ENCODE measurements around the gene C10orf88.
"Not testable (repeated sequence)": the region's sequence is repeated elsewhere in the genome, so short reads cannot be mapped to it uniquely, and the experiment has no call there.

C10orf88 gene

DNA sequence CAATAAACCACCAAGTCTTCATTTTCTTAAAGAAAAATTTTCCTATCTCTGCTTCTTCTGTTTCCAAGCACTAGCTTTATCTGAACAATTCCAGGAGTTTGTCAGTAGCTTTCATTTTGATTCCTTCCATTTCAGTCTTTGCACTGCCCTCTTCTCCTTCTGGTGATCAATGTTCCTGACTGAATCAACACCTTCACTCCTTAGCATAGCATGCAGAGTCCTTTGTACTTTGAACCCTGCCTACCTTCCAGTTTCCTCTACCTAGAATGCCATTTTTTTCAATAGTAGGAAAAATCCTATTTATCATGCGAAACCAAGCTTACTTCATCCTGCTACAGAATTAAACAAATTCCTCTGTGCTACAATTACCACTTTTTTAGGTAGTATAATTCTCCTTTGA, 1.9 kb upstream of the C10orf88 start:
- no peak for DNase-seq

DNA sequence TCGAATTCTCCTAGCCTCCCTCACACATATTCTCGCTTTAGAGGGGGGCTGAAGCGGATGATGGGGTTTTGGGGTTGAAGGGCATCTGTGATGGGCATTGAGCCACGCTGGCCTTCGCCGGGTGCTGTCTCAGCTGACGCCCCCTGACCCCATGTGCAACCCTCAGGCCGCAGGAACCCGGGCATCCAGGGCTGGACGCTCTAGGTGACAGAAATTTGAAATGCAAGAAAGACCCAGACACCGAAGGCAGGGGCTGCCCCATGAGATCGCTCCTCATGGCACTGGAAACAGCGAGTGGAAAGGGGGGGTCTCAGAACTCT, 664 bp upstream of the C10orf88 start:
- DNase-seq: no peak

DNA sequence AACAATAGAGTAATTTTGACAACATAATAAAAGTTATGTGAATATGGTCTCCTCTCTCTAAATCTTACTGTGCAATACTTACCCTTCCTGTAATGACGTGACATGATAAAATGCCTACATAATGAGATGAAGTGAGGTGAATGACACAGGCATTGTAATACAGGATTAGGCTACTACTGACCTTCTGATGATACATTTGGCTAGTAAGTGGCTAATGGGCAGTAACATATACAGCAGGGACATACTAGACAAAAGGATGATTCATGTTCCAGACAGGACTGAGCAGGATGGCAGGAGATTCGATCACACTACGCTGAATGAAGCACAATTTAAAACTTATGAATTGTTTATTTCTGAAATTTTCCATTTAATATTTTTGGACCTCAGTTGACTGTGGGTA, 4.7 kb downstream of the C10orf88 start:
- no peak for DNase-seq

GRCh38 chr10:122939856-122940543, 14.0 kb downstream of the C10orf88 start:
- no peak for DNase-seq

- DNase-seq: no peak
These were observed 14.7 kb downstream of the C10orf88 start for GRCh38 chr10:122939133-122939855.

DNA sequence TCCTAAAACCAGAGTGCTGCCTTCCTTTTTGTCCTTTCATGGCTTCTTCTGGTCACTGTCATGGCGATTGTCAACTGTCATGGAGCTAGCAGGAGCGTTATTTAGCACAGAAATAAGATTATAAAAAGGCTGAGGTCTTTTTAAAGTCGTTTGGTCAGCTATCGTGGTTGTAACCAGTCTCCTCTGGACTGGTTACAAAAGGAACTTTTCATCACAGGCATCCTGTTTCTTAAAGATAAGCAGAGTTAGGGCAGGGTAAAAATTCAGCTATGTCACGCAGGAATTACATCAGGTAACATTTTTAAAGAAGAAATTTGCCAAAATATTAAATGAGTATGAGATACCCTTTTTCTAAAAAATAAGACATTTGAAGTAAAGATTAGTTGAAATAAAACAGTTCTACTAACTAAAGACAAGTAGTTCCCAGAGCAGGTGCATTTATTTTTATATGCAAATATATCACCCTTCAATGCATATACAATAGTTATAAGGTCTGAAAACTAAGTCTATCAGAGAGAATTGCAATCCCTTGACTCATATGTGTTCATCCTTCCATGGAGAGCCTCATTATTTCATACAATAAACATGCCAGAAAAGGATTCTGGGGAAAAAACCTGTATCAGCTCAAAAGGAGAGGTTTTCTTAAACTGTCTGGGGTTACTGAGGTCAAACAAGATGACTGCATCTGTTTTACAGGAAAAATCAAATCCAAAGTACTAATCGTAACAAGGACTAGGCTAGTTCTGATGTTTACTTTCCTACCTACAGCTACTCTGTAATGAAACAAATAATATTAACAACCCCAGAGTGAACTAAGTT, 22.7 kb downstream of the C10orf88 start:
- DNase-seq: no peak

DNA sequence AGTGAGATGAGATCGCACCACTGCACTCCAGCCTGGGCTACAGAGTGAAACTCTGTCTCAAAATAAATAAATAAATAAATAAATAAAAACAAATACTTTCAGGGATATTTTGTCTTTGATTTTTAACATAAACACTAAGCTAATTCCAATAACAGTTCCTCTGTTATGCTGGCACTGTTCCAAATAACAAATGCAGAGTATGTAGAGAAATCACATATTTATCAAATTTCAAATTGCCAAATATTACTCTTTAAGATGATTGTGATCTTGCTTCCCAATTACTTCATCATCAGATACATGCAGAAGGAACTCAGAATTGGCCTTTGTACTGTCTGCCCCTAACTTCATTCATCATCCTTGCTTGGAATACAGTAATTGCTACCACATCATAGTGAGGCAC, 23.9 kb downstream of the C10orf88 start:
- no peak for DNase-seq

DNA sequence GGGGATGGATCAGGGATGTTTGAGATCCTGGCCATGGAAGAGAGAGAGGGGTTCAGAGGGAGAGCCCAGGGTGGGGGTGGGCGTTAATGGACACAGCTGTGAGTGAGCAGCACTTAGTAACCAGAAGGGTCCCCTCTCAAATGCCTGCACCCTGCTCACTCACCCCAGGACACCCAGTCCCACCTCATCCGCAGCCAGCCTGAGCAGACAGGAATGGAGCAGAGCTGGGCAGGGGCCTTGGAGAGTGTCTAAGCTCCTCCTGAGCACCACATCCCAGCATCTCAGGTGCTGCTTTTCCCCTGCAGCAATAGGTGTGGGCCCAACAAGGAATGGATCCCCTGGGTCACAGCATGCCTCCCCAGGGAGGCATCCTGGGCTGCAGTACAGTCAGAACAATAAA, 38.3 kb downstream of the C10orf88 start:
- no peak for DNase-seq

DNA sequence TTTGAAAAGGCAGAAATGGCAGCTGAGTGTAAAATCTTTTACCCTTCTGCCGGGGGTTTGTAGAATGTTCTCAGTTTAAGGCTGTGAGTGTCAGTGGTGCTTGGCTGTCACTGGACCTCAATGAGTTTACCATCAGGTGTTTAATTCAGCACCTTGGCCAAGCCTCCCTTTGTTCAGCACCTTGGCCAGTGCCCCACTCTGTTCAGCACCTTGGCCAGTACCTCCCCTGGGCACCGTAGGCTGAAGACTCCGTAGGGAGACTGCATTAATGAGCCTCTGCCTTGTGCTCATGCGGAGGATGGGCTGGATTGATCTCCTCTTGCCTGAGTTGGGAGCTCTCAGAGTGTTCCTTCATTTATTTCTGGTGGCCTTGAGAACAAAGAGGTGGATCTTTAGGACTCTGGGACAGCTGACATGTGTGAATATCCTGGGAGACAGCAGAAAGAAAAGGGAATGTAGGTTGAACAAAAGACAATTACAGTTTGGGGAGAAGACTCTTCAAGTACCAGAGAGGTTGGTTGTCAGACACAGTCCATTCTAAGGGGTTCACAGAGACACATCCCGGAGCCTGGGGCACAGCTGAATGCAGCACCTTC, 42.0 kb downstream of the C10orf88 start:
- DNase-seq: peak; percentile 53

- no peak for DNase-seq
These were observed 43.7 kb downstream of the C10orf88 start, which contains the start of gene FAM24A for GRCh38 chr10:122910310-122910709. TSS of gene FAM24A (plus strand) at chr10:122910610. CDS start at chr10:122911635, 1,025 bp downstream.

DNA sequence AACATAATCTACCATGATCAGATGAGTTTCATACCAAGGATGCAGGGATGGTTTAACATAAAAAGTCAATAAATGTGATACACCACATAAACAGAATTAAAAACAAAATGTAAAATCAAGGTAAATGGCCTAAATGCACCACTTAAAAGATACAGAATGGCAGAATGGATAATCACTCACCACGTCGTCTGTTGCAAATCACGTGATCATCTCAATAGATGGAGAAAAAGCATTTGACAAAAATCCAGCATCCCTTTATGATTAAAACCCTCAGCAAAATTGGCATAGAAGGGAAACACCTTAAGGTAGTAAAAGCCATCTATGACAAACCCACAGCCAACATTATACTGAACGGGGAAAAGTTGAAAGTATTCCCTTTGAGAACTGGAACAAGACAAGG, 50.2 kb downstream of the C10orf88 start:
- DNase-seq: not testable (repeated sequence)

DNA sequence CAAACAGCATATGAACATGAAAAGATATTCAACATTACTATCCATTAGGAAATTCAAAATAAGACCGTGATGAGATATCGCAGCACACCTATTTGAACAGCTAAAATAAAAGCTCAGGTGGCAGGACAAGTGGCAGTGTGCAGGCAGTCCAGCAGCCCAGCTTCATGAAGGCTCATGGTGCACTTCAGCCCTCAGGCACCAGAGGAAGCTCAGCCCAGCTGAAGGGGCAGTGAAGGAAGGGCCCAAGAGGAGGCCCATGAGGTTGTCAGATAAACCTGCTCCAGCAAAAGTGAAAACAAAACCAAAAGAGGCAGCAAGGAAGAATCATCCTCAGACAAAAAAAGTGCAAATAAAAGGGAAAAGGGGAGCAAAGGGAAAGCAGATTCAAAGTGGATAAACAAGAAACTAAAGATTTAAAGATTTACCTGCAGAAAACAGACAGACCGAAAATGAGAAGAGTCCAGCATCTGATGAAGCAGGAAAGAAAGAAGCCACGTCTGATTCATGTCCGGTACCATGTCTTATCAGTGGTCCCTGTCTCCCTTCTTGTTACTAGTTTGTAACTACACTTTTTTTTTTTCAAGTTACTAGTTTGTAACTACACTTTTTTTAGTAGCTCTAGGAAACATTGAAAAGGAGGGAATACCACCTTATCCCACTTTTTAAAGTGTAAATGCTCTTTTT, 59.6 kb downstream of the C10orf88 start:
- no peak for DNase-seq

GRCh38 chr10:122884166-122884565, 69.9 kb downstream of the C10orf88 start:
- DNase-seq: no peak

- DNase-seq: no peak
These were observed 71.3 kb downstream of the C10orf88 start for GRCh38 chr10:122882766-122883165.
